ENCODE data around the gene SLC38A11.

SLC38A11 gene

DNA sequence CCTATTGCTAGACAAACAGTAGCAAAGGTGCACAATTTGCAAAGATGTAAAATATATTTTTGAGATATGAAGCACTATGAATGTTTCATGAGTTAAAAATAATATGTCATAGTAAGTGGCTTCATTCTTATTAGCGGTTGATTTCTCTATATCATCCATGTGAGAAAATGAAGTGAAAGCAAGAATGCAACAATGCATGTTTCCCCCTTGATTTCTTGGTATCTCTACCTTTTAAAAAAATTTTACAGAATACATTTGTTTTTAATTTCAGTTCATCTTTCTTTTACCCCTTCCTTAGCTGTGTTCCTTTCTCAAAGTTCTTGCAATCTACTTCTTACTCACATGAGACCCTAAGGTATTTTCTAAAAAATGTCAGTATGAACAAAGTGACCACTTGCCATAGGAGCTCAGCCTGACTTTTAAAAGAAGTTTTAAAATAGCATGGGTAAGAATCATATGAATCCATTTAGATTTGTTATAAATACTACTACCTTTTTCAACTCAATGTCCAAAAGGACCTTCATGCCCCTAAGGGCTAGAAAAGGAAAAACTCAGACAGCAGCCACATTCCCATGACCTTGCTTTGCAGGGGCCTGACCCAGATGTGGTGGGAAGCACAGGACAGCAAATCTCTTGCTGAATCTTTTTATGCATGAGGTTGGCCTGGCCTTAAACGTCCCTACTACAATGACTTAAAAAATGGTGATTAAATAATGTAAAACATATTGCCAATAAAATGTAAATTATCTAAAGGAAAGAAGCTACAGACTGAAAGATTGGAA, 14.8 kb upstream of the SLC38A11 start:
- no peak overlapping the region for H3K27ac ChIP-seq
- TF ChIP-seq, protein P1, sequence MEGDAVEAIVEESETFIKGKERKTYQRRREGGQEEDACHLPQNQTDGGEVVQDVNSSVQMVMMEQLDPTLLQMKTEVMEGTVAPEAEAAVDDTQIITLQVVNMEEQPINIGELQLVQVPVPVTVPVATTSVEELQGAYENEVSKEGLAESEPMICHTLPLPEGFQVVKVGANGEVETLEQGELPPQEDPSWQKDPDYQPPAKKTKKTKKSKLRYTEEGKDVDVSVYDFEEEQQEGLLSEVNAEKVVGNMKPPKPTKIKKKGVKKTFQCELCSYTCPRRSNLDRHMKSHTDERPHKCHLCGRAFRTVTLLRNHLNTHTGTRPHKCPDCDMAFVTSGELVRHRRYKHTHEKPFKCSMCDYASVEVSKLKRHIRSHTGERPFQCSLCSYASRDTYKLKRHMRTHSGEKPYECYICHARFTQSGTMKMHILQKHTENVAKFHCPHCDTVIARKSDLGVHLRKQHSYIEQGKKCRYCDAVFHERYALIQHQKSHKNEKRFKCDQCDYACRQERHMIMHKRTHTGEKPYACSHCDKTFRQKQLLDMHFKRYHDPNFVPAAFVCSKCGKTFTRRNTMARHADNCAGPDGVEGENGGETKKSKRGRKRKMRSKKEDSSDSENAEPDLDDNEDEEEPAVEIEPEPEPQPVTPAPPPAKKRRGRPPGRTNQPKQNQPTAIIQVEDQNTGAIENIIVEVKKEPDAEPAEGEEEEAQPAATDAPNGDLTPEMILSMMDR (IDR thresholded peaks at IDR 0.05) = no peak
- TF ChIP-seq ZFX (IDR thresholded peaks at IDR 0.05; ENCODE audit: borderline replicate concordance) = no peak

- TF ChIP-seq, protein P1 (IDR thresholded peaks at IDR 0.05) = no peak
- no peak for TF ChIP-seq ZFX (IDR thresholded peaks at IDR 0.05; ENCODE audit: borderline replicate concordance)
- H3K27ac ChIP-seq = no peak overlapping the region
Measured at GRCh38 chr2:164967781-164968228, 12.5 kb upstream of the SLC38A11 start.

DNA sequence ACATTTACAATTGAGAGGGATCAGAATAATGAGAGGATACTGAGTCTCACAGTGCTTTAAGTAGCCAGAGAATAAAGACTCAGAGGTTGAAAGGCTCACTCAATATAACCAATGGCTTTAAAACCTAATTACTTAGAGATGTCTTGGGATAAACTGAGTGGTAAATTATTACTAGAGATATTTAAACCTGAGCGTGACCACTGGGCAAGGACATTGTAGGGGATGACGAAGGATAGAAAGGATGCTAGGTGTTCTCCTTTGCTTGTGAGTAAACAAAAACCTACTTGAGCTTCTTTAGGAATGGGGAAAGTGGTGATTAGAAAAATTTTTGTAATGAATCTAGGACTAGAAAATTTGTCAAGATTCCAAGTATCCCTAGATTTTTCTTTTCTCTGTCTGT, 12.0 kb upstream of the SLC38A11 start:
- no peak overlapping the region for H3K27ac ChIP-seq
- TF ChIP-seq ZFX (IDR thresholded peaks at IDR 0.05; ENCODE audit: borderline replicate concordance) = no peak
- TF ChIP-seq, protein P1 (IDR thresholded peaks at IDR 0.05) = no peak

DNA sequence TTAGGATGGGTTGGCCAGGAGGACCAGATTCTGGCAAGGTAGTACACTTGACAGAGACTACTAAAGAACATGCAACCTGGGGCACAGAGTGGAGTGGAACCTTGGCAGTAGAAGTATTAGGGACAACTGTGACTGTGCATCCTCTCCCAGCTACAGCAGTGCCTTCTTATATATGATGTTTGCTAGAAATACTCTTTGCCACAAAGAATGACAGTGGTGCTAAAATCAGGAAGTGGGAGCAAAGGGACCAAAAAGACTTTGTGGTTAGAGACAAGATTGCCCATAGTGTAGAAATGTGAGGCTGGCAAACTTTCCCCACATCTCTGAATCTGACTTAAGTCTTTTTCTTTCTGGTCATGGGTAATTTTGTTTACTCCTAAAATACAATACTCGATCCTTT, 9.4 kb upstream of the SLC38A11 start:
- no peak overlapping the region for H3K27ac ChIP-seq
- no peak for TF ChIP-seq ZFX (IDR thresholded peaks at IDR 0.05; ENCODE audit: borderline replicate concordance)
- TF ChIP-seq, protein P1 (IDR thresholded peaks at IDR 0.05) = no peak

- no peak overlapping the region for H3K27ac ChIP-seq
- TF ChIP-seq ZFX (IDR thresholded peaks at IDR 0.05; ENCODE audit: borderline replicate concordance) = no peak
Measured at GRCh38 chr2:164960159-164960558, 4.8 kb upstream of the SLC38A11 start.

- no peak for TF ChIP-seq ZFX (IDR thresholded peaks at IDR 0.05; ENCODE audit: borderline replicate concordance)
- TF ChIP-seq, protein P1 (IDR thresholded peaks at IDR 0.05) = no peak
- no peak overlapping the region for H3K27ac ChIP-seq
Measured at GRCh38 chr2:164954186-164954585, 1.1 kb downstream of the SLC38A11 start.

DNA sequence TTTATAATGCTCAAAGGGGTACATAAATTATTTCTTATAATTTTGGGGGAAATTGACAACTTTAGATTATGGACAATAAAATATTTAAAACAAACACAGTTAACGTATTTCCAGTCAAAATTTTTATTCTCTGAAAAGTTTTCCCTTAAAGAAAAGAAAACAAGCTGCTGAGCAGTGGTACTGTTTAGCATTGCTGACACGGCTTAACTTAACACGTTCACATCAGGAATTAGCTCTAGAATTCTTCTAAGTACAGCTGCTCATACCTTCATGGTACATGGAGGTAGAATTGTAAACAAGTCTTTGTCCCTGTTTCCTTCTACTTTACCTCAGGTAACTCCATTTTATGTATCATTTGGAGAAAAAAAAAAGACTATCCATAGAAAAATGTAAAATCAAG, 2.0 kb downstream of the SLC38A11 start:
- no peak for TF ChIP-seq ZFX (IDR thresholded peaks at IDR 0.05; ENCODE audit: borderline replicate concordance)
- TF ChIP-seq, protein P1 (IDR thresholded peaks at IDR 0.05) = no peak

More for the DNA sequence above, 2.0 kb downstream of the SLC38A11 start:
- no peak overlapping the region for H3K27ac ChIP-seq
